ENCODE measurements around the gene TRUB1.

DNA sequence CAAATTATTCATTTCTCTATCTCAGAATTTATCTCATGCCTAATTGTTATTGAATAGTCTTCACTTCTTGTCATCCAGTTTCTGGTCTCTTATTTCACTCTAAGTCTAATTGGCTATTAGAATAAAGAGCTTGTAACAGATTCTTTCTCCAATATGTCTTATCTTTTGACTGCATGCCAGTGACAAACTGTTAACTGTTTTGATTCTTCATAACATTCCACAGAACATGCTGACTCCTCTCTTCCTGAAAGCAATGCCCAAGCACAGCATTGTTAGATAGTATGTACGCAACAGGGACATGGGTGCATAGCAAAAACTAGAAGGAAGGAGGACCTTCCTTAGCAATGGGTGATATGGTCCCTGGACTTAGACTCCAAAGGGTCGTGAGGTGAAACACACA is 65.4 kb downstream of the TRUB1 start:
- TF ChIP-seq EZH2 (IDR thresholded peaks at IDR 0.05; ENCODE audit: borderline replicate concordance, low read depth, low read length, severe bottlenecking) (no peak), POLR2AphosphoS5 (IDR thresholded peaks at IDR 0.05; ENCODE audit: insufficient read depth, low read depth, low read length) (no peak), POLR2A (IDR thresholded peaks at IDR 0.05; ENCODE audit: low read depth, low read length) (no peak)
- TF ChIP-seq, protein P1, sequence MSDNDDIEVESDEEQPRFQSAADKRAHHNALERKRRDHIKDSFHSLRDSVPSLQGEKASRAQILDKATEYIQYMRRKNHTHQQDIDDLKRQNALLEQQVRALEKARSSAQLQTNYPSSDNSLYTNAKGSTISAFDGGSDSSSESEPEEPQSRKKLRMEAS (IDR thresholded peaks at IDR 0.05; ENCODE audit: insufficient read depth, insufficient read length): no peak
- TF ChIP-seq, protein P2, sequence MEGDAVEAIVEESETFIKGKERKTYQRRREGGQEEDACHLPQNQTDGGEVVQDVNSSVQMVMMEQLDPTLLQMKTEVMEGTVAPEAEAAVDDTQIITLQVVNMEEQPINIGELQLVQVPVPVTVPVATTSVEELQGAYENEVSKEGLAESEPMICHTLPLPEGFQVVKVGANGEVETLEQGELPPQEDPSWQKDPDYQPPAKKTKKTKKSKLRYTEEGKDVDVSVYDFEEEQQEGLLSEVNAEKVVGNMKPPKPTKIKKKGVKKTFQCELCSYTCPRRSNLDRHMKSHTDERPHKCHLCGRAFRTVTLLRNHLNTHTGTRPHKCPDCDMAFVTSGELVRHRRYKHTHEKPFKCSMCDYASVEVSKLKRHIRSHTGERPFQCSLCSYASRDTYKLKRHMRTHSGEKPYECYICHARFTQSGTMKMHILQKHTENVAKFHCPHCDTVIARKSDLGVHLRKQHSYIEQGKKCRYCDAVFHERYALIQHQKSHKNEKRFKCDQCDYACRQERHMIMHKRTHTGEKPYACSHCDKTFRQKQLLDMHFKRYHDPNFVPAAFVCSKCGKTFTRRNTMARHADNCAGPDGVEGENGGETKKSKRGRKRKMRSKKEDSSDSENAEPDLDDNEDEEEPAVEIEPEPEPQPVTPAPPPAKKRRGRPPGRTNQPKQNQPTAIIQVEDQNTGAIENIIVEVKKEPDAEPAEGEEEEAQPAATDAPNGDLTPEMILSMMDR (IDR thresholded peaks at IDR 0.05; ENCODE audit: extremely low read depth in 1 of 2, insufficient read depth in 1 of 2, low read depth in 1 of 2, low read length in 2 of 2): no peak
